Mucosa of gallbladder (tissue), 1 donor: Measurements from ENCODE around the gene ADORA3. TPM values are rescaled to one million over a fixed set of nuclear protein-coding genes. Genes with fewer than 3 reads are reported as not detected.
A peak's percentile ranks its signal among the peaks of the same experiment; 100 is the strongest.
"Not testable (repeated sequence)": the region's sequence is repeated elsewhere in the genome, so short reads cannot be mapped to it uniquely, and the experiment has no call there.

Experiments used
- DNase-seq: peaks from one replicate; pipeline ENCODE4 v3.0.0-alpha.2; 2020; ENCODE audit warnings: low spot score
- total RNA-seq: library from RNA; stranded (reverse); gene quantifications from one replicate; pipeline ENCODE4 v1.2.1, GENCODE V29; 2021
- donor health status: DM: no; HTN: no; CAD: no.

The ADORA3 gene
- total RNA-seq, result 15.8 TPM

DNA sequence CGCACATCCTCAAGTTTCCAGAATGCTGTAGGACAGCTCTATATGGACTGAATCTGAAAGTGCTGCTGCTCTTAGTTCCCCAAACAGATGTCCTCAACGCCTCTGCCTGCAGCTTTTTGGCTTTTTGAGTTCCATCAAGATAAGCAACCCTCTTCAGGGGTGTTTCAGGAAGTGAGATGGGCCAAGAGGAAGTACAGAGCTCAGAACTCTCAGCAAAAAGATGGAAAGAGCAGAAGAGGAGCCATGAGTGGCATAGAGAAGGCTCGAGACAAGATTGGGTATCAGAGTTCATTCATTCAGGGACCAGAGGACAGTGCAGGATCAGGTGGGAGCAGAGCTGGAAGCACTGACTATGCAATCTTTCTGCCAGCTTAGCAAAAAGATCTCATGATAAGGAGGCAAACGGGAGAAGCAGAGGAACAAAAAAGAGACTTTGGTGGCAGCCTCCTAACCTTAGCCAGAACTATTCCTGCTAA lies at the start of gene ADORA3, which contains the start of gene TMIGD3:
TSS of gene ADORA3 (minus strand) at position 49 of the 476 bp plus-strand sequence. CDS start 279 bp downstream, outside the sequence.
TSS of gene TMIGD3 (minus strand) at position 49 of the 476 bp plus-strand sequence. CDS start 279 bp downstream, outside the sequence.
- DNase-seq, result no peak

DNA sequence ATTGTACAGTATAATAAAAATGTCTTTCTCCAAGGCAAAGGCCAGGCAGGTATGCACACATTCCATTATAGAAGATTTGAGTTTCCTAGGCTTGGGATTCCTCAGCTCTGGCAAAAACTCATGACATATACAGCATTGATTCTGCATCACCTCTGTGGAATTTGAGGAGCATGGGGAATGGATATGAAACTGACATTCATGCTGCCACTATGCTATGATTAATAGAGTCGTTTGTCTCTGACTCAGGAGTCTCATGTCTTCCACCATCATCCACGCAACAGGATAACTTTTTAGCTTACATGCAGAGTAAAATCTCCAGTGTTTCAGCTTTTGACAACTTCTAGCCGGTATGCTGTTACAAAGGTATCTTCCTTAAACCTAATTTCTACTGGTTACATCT lies 49.8 kb upstream of the ADORA3 start:
- DNase-seq, result no peak

- no peak for DNase-seq
Measured at GRCh38 chr1:111552587-111552986, 49.2 kb upstream of the ADORA3 start.

GRCh38 chr1:111551623-111552411 lies 48.4 kb upstream of the ADORA3 start:
- DNase-seq, result no peak

DNA sequence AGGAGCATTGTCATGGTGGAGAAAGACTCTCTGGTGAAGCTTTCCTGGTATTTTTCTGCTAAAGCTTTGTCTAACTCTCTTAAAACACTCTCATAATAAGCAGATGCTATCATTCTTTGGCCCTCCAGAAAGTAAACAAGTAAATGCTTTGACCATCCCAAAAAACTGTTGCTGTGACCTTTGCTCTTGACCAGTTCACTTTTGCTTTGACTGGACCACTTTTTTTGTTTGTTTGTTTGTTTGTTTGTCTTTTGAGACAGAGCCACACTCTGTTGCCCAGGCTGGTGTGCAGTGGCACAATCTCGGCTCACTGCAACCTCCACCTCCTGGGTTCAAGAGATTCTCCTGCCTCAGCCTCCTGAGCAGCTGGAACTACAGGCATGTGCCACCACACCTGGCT lies 44.4 kb upstream of the ADORA3 start:
- DNase-seq, result not testable (repeated sequence)

DNA sequence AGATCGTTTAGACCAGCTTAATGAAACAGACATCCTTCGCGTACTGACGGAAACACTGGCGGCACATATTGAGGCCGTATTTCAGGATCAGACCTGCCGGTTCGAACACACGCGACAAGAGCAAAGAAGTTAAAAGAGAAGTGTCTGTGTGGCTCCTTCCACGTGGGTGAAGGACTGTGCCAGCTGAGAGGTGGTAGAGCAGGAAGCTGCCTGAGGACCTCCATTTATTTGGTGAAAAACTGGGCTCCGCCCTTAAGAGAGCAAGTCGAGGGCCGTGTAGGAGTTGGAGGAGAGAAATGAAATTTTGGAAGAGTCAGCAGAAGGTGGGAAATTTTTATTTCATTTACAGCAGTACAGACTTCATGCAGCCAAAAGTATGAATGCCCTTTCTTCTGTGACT lies 38.8 kb upstream of the ADORA3 start:
- DNase-seq, result no peak

DNA sequence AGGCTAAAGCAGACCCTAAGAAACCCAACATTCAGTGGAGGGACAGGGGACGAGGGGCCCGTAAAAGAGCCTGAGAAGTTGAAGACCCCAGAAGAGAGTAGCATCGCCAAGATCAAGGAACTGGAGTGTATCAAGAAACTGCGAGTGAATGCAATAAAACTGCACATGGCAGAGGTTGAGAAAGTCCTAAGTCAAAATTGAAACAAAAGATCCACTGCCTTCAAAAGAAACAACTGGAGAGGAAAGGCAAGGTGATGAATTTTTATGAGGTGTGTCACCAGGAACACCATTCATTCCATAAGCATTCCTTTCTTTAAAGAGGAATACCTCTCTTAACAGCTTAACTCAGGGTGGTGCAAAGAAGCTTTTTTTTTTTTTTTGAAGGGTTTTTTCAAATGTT lies 38.3 kb upstream of the ADORA3 start:
- DNase-seq, result no peak

DNA sequence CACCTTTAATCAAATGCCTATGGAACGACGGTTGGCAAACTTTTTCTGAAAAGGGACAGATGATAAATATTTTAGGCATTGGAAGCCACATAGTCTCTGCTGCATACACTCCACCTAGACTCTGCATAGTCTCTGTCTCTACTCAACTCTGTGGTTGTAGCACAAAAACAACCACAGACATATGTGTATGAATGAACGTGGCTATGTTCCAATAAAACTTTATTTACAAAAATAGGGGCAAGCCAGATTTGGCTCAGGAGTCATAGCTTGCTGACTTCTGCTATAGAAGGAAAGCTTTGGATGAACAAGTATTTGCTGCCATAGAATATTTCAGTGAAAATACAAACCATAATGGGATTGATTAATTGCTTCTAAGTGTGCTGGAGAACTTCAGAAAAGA lies 37.5 kb upstream of the ADORA3 start:
- no peak for DNase-seq

DNA sequence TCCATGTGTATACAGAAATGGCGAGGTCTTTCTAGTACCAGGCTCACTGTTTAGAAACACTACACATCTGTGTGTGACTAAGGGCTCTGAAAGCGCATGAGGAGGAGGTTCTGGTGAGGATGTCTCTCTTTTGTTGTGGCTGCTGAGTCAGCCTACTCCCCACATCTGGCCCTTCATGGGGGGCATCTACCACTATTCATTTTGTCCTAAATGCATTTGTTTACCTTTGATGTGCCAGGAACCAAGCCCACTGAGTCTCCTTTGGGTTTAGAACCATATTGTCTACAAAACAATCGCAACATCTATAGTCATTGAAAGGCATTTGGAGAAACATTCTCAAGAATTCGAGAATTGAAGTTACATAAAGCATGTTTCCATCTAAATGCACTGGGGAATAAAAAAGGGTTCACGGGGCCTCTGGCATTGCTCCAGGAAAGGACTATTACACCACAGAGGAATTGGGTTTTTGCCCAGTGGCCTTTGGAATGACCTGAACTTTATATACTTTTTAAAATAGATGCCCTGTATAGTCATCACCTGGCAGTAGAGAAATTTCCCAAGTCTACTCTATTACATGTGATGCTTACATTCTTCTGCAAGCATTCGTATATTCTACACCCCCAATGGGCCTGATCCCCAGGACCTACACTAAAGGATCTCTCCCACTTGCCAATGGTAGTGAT lies 35.1 kb upstream of the ADORA3 start:
- DNase-seq, result no peak

DNA sequence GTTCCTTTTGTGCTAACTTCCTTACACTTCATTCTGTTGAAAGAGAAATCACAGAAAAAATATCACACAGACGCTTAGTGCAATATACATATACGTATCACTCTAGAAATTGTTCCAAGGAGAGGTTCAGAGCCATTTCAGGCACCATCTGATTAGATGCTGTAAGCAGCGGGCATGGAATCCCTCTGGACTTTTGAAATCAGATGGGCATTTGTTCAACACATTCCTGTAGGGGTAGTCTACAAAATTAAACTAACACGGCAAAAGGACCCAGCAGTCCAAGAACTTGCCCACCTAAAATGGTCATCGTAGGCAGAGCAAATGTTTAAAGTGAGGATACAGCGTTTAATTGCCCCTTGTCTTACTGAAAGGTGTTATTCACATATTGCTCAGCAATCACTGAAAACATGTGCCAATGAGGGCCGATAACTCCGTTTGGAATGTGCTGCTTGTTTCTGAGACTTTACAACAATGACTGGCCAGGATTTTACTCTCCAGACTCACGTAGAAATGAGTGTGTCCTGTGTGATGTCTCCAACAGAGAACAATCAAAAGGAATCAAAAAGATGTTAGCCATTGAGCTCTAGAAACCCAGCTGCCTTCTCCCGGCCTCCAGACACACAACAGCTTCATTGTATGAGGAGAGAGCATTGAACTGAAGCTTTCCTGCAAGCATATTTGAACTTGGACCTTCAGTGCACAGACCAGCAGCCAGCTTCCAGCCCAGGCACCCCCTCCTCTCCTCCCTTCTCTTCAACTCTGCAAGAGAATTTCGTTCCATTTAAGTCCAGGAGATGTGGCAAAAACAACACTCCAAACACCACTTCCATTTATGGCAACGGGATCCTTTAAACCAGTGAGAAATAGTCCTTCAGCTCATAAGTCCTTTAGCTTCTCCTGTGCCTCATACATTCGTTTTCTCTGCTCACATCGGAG lies 32.1 kb upstream of the ADORA3 start:
- no peak for DNase-seq

GRCh38 chr1:111520053-111520452 lies 16.6 kb upstream of the ADORA3 start:
- no peak for DNase-seq

- DNase-seq, result no peak
Measured at GRCh38 chr1:111517469-111518225, 14.2 kb upstream of the ADORA3 start.

- DNase-seq, result peak; percentile 47
Measured at GRCh38 chr1:111516005-111516535, 12.6 kb upstream of the ADORA3 start.

DNA sequence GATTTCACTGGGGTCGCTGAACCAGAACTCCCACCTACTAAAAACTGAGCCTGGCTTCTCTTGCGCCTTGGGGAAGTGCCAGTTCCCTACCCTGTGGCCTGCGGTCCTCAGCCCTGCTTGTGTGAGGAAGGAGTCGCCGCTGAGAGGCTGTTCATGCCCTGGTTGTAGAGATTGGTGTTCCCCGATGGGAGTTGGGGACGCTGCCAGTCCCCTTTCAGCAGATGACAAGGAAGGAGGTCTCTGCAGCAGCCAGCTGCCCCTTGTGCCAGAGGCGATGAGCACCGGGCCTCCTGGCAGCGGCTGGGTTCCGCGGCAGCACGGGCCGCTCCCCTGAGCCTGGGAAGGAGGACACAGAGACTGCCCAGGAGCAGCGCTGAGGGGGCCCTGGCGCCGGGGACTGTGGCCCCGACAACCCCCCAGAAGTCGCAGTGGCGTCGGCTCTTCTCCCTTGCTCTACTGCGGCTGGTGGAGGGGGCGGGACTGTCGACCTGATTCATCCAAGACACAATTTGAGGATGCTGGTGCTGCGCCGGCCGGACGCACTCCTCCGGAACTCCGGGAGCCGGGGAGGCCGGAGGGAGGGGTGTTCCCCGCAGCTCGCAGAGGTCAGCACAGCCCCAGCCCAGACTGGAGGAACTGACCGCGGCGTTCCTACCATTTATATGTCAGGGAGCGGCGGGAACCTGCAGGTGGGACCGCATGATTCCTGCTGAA lies 12.0 kb upstream of the ADORA3 start:
- peak; percentile 42 for DNase-seq

DNA sequence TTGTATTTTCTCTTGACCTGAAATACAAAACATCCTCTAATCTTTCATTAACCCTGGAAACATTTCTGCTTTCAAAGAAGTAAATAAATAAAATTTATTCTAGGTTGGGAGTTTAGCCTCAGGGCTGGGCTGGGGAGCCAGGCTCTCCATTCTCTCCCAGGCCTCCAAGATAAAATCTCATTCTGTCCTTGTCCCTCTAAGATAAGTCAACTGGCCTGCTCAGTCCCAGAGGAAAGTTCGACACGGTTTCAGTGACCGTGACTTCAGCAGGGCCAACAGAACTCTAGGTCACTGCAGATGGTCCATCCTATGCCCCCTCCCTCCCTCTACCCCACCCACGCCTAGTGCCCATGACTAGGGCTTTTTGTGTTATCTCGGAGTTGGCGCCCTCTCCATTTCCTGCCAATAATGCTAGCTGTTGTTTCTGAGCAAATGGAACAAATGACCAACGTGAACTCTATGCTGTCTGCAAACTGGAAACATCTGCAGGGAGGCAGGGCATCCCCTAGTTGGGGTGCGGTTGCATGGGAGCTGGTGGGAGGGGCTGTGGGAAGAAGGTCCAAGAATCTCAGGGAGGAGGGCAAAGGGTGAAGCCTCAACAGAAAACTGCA lies 10.1 kb upstream of the ADORA3 start:
- no peak for DNase-seq

DNA sequence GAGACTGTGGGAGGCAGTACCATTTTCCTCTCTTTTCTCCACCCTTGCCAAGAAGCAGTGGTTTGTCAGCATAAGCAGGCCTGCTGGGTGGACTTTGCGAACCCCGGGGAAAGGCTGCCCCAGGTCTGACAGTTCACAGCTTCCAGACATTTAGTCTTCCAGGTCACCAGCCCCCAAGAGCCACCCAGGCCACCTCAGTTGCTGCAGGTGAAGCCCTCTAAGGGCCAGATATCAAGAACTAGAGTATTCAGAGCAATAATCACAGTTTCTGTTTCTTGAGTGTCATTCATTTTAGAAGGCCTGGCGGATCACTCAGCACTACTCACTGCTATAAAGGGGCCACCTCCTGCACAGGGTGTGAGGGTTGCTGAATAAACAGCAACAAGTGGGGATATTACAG lies 9.5 kb upstream of the ADORA3 start:
- DNase-seq, result no peak

DNA sequence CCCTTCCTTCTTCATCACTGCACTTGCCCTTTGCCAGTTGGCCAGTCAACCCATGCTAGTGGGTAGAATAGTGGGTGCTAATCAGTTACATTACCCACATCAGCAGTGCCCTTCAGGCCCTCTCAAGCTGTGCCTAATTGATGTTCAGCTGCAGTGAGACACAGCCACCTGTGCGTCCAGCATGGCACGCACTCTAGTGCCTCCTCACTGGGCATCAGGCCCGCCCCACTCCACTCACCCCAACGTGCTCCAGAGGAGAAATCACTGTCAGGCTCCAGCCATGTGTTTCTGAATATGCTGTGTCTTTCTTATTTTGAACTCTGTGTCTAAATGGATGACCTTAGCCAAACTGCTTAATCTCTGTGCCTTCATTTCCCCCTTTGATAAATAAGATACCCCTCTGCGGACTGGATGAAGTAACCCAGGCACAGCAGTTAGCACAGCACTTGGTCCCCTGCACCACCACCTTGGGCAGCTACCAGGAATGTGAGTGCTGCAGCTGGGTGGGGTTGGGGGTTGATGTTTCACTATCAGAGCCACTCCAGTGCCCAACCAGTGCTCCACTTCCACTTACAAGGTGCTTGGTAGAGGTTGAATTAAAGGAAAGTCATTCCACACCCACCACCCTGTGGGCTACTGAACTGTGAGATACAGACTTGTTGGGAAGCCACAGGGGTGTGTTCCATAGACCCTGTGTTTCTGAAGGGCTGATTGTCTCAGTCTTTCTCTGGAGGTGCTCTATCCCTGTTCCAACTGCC lies 8.9 kb upstream of the ADORA3 start:
- no peak for DNase-seq

DNA sequence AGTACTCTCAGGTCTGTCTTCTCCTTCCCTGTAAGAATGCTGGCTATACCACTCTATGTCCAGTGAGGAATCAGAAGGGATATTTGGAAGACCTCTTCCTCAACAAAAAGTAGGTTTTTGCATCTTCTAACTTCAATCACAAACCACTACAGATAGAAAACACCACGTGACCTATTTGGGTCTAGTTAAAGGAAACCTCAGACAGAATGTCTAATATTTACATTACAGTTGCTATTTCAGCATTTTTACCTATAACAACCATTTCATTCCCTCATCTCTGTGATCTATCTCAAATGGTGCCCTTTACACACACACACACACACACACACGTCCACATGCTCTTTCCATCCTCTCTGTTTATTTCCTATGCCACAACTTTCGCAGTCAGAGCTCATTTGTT lies 7.9 kb upstream of the ADORA3 start:
- no peak for DNase-seq

DNA sequence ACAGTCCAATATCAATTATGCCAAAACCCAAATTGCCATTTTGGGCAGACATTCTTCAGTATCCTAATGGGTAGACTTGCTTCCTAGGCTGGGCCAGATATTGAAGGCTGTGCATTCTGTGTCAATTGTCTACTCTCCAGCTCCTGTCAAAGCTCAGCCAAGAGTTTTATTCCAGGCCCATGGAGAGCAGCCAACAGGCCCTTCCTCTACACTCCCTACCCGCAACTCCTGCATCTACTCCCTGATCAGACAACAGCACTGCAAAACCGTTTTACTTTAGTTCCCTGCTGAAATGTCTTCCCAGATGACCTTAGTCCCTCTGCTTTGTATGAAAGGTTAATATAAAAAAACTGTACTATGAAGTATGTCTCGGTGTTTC lies 6.6 kb upstream of the ADORA3 start:
- DNase-seq, result no peak
